CD4-positive, alpha-beta T cell treated with Interleukin-12 subunit alpha and Interleukin-12 subunit beta, for 1 hour (primary cell): ENCODE data around the gene CFLAR.
"Not testable (repeated sequence)": the region's sequence is repeated elsewhere in the genome, so short reads cannot be mapped to it uniquely, and the experiment has no call there.

Experiments
- DNase-seq: peaks from one replicate; pipeline ENCODE4 v3.0.0-alpha.2; 2020

Gene CFLAR

GRCh38 chr2:201184248-201184647, 68.3 kb downstream of the CFLAR start:
- DNase-seq = not testable (repeated sequence)

DNA sequence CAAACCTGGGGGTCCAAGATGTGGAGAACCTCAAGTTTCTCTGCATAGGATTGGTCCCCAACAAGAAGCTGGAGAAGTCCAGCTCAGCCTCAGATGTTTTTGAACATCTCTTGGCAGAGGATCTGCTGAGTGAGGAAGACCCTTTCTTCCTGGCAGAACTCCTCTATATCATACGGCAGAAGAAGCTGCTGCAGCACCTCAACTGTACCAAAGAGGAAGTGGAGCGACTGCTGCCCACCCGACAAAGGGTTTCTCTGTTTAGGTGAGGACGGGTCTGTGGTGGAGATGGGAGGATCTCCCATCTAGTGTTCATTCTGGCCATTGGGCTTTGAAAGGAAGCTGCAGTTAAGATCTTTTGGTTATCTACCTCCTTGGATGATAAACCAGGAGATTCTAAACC, 69.9 kb downstream of the CFLAR start:
- no peak for DNase-seq

GRCh38 chr2:201186982-201187381, 71.0 kb downstream of the CFLAR start:
- DNase-seq = no peak

GRCh38 chr2:201188449-201188848, 72.5 kb downstream of the CFLAR start:
- no peak for DNase-seq

- peak; percentile 54 for DNase-seq
Measured at GRCh38 chr2:201191132-201191875, 75.3 kb downstream of the CFLAR start.

DNA sequence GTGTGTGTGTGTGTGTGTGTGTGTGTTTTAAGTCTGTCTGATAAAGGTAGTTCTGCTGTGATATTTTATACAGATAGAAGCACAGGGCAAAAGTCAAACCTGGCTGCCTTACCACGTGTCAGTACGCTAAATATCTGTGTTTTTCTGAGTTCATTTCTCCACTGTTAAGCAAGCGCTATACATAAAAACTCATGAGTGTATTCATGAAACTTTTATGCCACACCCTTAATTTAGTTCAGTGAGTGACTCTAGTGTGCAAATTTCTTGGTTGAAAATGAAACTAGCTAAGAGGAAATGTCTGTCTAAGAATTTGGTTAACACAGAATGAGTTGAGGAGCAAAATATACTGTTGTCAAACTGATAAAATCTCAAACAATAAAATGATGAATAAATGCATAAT, 78.1 kb downstream of the CFLAR start:
- DNase-seq = peak; percentile 50

DNA sequence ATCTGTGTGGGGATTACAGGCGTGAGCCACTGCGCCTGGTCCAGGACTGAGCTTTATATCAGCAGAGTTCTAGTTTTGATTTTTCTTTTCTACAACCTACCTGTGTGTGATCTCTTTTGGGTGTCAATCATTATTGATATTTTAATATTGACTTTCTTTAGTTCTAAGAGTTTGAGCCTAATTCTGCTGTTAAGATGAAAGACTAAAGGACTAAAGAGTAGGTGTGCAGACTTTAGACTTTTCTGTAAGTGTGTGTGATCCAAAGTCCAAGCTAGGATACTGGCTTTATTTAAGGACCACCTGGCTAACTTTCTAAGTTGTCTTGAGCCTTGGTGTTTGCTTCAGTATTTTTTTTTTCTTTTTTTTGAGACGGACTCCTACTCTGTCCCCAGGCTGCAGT, 79.4 kb downstream of the CFLAR start:
- no peak for DNase-seq

DNA sequence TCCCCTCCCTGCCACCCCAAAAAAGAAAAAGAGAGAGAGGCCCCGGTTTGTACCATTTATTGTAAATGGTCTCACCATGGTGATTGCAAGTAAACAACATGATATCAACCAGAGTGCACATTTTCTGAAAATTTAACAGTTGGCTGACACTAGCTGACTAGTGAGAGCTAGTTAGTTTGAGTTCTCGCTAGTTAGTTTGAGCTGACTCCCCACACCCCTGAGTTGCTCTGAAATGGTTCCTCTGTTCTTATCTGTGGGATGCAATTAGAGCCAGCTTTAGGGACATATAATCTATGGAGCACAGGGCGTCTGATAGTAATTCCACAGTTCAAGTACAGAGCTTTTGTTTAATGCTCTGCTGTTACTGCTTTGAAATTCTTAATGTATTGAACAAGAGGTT, 80.0 kb downstream of the CFLAR start:
- no peak for DNase-seq

DNA sequence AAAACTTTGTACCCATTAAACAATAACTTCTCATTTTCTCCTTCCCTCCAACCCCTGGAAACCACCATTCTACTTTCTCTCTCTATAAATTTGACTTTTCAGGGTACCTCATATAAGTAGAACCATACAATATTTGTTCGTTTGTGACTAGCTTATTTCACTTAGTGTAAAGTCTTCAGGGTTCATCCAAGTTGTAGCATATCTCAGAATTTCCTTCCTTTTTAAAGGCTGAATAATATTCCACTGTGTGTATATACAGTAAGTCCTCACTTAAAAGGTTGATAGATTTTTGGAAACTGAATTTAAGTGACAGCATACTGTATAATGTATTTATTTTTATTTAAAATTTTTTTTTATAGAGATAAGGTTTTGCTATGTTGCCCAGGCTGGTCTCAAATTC, 80.8 kb downstream of the CFLAR start:
- no peak for DNase-seq

DNA sequence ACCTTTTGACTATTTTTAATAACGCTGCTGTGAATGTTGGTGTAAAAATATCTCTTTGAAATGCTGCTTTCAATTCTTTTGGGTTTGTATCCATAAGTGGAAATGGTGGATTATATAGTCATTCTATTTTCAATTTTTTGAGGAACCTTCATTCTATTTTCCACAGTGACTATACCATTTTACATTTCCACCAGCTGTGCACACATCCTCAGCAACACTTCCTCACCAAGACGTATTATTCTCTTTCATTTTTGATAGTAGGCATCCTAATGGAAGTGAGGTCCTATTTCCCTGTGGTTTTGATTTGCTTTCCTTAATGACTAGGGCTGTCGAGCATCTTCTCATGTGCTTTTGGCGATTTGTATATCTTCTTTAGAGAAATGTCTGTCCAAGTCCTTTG, 81.8 kb downstream of the CFLAR start:
- no peak for DNase-seq

DNA sequence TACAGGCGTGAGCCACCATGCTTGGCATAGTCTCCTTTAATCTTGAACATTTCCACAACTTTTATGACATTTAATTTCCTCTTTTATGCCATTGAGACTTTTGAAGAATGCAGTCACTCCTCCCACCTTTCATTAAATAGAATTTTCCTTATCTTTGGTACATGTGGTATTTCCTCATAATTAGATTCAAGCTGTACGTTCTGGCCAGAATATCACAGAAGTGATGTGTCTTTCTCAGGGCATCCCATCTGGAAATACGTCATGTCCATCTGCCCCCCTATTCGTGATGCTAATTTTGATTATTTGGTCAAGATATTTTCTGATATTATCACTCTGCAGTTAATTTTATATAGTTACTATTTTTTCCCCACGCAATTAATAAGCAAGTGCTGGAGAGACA, 83.9 kb downstream of the CFLAR start:
- no peak for DNase-seq

- no peak for DNase-seq
Measured at GRCh38 chr2:201200345-201200744, 84.4 kb downstream of the CFLAR start.

DNA sequence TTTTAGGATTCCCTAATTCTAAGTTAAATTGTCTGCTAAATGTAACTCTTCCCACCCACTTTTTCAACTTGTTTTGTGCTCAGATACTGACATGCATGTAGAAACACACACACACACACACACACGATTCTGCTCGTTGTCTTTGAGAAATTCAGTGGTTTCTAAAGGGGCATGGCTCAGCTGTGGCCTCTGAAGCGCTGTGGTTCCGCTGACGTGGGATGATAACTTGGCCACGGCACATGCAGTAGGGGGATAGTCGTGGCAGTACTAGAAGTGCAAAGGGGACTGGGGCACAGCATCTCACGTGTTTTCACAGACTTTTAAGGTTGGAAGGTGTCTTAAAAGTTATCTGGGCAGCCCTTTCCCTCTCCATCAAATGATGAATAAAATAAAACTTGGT, 85.4 kb downstream of the CFLAR start:
- DNase-seq = no peak

GRCh38 chr2:201203916-201204654, 88.1 kb downstream of the CFLAR start:
- no peak for DNase-seq

DNA sequence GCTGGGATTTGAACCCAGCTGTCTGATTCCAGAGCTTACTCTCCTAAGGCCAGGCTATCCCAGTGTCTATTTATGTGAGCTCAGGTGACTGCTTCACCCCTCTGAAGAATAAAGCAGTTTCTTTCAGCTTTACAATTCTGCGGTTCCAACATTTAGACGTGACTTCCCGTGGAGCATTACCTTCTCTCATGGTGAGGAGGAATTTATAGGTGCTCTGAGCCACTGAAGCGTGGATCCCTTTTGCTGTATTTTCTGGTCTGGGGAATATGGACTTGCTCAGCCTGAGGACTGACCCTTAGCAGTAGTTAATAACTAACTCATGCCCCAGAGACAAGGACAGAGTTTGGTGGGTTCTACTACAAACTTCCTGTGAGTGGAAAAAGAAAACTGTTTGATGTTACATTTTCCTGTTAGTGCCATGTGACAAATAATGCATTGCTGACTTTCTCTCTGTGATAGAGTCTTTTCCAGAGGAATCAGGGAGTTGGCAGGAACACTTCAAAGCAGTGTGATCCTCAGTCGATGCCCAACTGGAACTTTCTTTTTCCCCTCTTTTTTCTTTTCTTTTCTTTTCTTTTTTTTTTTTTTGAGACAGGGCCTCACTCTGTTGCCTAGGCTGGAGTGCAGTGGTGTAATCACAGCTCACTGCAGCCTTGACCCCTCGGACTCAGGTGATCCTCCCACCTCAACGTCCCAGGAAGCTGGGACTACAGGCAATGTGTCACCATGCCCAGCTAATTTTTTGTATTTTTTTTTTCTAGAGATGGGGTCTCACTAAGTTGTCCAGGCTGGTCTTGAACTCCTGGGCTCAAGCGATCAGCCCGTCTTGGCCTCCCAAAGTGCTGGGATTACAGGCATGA, 88.9 kb downstream of the CFLAR start:
- DNase-seq = no peak

DNA sequence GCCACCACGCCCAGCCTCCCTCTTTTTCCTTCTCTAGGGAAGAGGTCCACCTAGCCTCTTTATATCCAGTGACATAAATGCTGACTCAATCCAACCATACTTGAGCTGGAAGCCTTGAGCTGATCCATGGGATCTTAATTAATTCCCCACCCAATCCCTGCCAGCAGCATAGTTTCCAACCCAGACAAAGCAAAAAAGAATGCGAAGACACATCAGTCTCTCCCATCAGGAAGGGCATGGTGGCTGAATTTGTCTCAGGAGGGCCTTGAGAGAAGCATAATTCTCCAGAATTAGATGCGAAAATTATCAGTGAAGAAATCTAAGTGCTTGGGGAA, 89.5 kb downstream of the CFLAR start:
- no peak for DNase-seq

- DNase-seq = no peak
Measured at GRCh38 chr2:201208563-201209252, 92.7 kb downstream of the CFLAR start.

DNA sequence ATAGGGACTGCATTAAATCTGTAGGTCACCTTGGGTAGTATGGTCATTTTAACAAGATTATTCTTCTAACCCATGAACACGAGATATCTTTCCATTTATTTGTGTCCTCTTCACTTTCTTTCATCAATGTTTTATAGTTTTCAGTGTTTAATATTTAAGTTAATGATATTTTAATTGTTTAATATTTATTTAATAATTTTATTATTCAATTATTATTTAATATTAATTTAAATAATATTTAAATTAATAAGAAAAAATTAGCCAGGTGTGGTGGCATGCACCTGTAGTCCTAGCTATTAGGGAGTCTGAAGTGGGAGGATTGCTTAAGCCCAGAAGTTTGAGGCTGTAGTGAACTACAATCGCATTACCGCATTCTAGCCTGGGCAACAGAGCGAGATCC, 100.0 kb downstream of the CFLAR start:
- DNase-seq = no peak

- no peak for DNase-seq
Measured at GRCh38 chr2:201216918-201217317, 101.0 kb downstream of the CFLAR start.

DNA sequence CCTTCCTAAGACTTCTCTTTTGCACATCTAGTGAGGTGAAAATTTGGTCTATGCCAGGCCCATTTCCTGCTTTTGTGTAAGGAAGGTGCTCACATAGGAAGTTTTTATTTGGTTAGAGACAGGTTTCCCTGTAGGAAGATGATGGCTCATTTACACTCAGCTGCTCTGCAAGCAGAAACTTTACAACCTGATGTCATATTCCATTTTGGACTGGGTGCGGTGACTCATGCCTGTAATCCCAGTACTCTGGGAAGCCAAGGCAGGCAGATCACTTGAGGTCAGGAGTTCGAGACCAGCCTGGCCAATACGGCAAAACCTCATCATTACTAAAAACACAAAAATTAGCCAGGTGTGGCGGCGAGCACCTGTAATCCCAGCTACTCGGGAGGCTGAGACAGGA, 102.8 kb downstream of the CFLAR start:
- DNase-seq = no peak

GRCh38 chr2:201219328-201220096, 103.5 kb downstream of the CFLAR start:
- no peak for DNase-seq

DNA sequence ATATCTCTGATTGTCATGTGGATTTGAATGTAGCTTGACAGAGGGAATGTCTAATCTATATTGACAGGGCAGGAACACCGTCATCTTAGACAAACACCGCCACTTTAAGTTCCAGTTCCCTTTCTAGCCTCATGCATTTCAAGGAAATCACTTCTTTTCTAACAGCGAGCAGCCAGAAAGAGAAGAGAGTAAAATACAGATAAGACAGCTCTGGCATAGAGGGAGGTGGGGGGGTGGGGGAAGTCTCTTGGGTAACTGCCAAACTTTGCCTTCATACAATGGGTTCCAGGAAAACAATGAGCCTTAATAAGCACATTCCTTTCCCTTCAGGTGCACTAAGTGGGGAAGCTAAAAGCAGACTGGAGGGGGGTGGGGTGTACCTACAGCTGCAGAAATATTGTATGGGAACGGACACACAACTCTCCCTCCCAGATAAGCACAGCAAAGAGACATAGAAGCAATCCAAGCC, 104.2 kb downstream of the CFLAR start:
- DNase-seq = no peak
